HK-2 (cell line): Measurements from ENCODE around the gene SLC7A10.
"Not testable (repeated sequence)": the region's sequence is repeated elsewhere in the genome, so short reads cannot be mapped to it uniquely, and the experiment has no call there.

Experiments
- DNase-seq: peaks from one replicate; pipeline ENCODE4 v3.0.0-alpha.2; 2018; ENCODE audit not compliant: unreplicated experiment

The SLC7A10 gene

DNA sequence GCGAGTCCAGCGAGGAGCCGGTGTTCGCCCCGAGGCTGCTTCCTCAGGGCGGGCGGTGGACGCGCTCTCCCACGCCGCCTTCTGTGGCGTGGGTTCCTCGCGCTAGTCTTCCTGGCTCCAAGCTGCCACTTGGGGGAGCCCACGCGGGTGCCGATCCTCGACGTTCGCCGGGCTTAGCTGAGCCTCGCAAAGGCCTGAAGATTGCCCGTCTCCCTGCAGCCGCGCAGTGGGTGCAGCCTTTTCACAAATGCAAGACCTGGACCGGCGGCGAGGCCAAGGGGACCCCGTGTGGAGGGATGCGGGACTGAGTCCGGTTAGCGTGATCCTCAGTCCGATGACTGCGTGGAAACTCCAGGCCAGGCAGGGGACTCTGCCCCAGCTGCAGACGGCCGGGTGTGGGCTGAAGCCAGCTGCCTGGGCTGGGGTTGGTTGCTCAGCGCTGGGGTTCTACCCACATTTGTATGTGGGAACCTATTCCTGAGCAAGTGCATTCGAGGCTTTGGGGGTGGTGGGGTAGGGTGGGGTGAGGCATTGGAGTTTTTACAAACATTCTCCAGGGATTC is 48.2 kb downstream of the SLC7A10 start:
- DNase-seq, result no peak

DNA sequence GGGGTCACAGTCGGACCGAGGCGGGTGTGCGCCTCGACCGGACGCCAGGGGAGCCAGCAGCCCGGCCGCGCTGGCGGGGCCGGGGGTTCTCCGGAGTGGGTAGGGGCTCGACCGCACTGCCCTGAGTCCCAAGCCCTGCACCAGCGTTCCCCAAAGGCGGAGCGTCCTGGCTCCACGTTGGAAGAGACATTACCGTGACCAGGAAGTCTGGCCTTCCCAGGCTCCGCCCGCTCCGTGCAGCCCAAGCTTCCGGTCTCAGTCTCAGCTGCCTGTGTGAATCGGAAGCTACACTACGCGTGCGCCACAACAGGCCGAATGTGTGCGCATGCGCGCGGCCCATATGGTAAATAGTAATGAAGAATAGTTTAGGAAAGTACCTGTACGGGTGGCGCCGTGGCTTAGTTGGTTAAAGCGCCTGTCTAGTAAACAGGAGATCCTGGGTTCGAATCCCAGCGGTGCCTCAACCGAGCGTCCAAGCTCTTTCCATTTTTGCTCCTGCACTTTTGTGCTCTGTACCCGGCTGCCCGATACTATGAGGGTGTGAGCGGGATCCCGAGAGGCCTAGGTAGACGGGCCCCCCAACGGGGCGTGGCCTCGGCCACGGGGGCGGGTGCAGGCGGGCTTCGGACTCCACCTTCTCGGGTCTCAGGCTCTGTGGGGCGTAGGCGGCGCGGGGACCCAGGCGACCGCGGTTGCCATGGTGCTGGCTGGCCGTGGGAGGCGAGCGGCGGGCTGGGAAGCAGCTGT is 48.8 kb downstream of the SLC7A10 start:
- DNase-seq, result peak; percentile 100

DNA sequence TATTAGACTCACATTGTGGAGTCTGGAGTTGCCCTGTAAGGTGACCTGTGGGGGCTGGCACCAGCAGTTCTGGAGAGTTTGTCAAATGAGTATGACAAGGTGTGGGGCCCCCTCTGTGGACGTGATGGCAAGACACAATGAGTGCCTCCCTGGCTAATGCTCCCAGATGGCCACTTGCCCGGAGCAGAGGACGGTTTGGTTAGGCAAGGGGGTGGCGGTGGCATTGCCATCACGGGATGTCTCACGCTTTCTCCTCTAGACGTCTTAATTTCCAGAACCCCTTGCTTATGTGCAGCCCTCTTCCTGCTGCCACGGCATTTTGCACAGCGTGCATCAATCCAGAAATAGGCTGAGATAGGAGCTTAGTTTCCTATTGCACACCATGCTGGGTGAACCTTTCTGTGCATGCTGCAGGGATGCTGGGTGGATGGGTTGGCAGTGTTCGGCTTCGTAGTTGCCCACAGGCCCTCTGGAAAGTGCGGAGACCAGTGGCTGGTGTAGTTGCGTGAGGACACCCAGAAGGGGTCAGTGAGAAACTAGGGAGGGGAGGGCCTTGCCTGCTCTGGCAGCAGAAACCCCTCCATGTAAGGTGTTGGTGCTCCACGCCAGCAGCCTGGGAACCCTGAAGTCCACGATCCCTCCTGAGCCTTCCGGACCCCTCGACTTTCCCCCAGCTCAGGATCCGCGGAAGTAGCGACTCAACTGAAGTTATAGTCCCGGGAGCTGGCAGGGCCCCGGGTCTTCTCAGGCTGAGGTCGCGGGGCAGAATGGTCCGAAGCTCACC is 49.6 kb downstream of the SLC7A10 start:
- DNase-seq, result no peak

DNA sequence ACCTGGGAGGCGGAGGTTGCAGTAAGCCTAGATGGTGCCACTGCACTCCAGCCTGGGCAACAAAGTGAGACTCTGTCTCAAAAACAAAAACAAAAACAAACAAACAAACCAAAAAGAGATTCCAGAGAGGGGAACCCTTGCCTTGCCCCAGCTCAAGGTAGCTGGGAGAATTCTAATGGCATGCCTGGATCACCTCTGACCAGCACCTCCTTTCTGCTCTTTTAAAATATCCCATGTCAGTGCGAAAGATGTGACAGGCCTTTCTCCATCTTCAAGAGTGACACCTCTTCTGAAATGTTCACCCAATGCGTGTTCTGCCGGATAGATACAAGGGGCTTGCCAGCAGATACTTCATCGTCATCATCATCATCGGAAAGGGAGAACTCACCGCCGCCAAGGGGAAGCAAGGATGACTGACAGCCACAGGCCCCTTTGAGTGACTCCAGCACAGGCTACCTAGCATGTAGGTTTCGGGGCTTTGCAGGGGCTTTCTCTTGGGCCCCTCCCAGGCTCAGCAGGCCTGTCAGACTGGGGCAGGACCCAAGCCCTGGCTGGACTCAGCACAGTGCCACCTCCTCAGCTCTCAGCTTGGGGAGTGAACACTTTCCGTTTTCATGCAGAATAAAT is 50.4 kb downstream of the SLC7A10 start:
- DNase-seq, result no peak

DNA sequence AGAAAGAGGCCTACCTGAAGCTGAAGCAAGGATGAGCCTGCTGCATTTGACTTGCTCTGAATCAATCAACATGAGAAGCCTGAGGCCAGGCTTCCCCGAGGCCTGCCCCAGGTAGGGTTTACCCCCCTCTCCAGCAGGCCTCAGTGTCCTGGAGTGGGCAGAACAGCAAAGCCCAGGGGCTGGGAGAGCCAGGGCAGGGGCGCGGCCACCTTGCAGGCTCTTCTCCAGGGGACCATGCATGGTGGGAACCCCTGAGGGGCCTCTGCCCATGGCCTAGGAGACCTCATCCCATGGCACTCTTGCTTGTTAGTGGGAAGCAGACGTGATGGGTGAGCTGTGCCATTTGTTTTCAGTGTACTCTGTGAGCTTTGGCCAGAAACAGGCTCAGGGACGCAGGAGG is 51.5 kb downstream of the SLC7A10 start:
- no peak for DNase-seq

DNA sequence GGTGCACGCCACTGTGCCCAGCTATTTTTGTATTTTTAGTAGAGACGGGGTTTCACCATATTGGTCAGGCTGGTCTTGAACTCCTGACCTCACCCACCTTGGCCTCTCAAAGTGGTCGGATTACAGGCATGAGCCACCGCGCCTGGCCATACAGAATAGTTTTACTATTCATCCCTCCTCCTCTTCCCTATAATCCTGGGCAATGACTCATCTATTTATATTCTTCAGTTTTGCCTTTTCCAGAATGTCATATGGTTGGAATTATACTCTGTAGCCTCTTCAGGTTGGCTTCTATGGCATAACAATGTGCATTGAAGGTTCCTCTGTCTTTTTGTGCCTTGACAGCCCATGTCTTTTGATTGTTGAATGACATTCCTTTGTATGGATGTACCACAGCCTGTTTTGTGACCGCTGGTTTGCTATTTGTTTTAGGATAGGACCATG is 53.7 kb downstream of the SLC7A10 start:
- DNase-seq, result no peak

DNA sequence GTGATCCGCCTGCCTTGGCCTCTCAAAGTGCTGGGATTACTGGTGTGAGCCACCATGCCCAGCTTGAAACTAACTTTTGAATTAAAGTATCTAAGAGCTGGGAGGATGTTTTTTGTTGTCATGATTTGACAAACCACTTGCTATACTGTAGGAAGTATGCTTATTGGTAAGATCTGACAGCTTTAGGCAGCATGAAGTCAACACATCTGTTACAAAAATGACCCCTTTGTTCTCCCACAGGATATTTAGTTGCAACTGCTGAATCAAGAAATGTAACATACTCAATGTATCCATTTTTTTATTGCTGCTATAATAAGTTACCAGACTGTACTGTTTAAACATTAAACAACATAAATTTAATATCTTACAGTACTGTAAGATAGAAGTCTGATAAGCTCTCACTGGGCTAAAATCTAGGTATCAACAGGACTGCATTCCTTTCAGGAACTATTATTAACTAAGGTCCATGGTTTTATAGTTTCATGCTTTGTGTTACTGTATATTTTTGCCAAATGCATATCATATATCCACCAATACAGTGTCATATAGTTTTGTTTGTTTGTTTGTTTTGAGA is 54.3 kb downstream of the SLC7A10 start:
- no peak for DNase-seq

DNA sequence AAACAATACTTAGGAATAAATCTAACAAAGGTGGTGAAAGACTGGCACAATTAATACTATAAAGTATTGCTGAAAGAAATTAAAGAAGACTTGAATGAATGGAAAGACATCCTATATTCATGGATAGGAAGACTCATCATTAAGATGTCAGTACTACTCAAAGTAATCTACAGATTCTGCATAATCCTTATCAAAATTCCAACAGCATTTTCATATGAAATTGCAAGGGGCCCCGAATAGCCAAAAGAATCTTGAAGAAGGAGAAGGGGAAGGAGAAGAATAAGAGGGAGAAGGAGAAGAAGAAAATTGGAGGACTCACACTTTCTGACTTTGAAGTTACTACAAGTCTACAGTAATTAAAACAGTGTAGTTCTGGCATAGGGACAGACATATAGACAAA is 57.1 kb downstream of the SLC7A10 start:
- no peak for DNase-seq

DNA sequence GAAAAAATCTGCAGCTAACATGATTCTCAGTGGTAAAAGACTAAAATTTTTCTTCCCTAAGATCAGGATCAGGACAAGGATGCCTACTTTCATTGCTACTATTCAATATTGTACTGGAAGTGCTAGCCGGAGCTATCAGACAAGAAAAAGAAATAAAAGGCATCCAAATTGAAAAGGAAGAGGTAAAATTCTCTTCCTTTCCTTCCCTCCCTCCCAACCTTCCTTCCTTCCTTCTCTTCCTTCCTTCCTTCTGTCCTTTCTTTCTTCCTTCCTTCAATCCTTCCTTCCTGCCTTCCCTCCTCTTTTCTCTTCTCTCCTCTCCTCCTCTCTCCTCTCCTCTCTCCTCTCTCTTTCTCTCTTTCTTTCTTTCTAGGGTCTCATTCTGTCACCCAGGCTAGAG is 58.2 kb downstream of the SLC7A10 start:
- no peak for DNase-seq

DNA sequence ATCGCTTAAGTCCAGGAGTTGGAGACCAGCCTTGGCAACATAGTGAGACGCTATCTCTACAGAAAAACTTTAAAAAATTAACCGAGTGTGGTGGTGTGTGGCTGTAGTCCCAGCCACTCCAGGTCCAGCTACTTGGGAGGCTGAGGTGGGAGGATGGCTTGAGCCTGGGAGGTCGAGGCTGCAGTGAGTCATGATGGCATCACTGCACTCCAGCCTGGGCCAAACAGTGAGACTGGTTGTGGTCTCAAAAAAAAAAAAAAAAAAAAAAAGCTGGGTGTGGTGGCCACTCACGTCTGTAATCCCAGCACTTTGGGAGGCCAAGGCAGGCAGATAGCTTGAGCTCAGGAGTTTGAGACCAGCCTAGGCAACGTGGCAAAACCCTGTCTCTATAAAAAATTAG is 59.6 kb downstream of the SLC7A10 start:
- DNase-seq, result not testable (repeated sequence)

DNA sequence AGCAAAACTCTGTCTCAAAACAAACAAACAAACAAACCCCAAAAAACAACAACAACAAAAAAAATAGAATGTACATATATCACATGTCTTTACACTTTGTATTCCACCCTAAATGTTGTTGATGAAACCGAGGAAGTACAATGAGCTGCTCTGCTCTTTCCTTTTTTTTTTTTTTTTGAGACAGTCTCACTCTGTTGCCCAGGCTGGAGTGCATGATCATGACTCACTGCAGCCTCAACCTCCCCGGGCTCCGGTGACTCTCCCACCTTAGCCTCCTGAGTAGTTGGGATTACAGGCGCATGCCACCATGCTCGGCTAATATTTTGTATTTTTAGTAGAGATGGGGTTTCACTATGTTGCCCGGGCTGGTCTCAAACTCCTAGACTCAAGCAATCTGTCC is 62.2 kb downstream of the SLC7A10 start:
- DNase-seq, result no peak

DNA sequence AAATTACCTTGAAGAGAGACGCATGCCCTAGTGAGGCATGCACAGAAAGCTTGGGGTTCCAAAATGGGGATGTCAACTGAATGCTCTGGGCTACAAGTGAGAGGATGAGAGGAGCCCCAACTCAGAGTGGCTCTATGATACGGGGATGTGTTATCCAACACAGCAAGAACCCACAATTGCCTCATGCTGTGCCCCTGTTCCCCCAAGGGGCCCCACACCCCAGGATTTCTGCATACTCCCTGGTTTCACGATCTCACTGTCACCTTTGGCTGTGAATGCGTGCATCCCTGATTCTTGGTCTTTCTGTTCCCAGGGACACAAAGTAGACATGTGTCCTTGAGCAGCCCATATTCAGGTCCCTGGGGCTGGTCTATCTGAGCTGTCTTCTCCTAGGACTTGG is 64.4 kb downstream of the SLC7A10 start:
- no peak for DNase-seq

DNA sequence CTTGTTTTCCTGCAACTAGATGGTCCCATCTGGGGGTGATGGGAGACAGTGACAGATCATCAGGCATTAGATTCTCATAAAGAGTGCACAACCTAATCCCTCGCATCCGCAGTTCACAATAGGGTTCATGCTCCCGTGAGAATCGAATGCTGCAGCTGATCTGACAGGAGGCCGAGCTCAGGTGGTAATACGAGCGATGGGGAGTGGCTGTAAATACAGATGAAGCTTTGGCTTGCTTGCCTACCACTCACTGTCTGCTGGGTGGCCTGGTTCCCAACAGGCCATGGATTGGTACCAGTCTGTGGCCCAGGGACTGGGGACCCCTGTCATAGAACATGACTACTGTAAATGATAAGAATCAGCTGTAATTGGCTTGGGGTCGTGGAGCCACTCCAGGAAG is 65.8 kb downstream of the SLC7A10 start:
- no peak for DNase-seq

DNA sequence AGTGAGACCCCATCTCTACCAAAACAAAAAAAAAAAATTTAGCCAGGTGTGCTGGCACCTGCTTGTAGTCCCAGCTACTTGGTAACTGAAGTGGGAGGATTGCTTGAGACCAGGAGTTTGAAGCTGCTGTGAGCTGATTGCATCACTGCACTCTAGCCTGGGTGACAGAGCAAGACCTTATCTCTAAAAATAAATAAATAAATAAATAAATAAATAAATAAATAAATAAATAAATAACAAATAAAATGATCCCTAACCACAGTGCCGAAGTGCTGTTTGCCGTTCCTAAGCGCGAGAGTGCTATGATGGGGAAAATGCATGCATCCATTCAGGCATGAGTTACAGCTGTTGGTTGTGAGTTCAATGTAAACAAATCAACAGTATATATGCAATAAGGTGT is 66.5 kb downstream of the SLC7A10 start:
- no peak for DNase-seq
